Colonic mucosa (tissue), 4 donors: ENCODE data around the gene LRMDA. TPM values are rescaled to one million over a fixed set of nuclear protein-coding genes. Genes with fewer than 3 reads are reported as not detected.

Source experiments
- DNase-seq: peaks from one replicate; pipeline ENCODE4 v3.0.0-alpha.2; 2020
- H3K27ac ChIP-seq: fragments of 200-600 bp; one replicate; pipeline ENCODE4 v1.8.0; 2021
- H3K27me3 ChIP-seq: fragments of 200-600 bp; one replicate; pipeline ENCODE4 v1.8.0; 2021
- H3K36me3 ChIP-seq: fragments of 200-600 bp; one replicate; pipeline ENCODE4 v1.8.0; 2021
- H3K4me1 ChIP-seq: fragments of 200-600 bp; one replicate; pipeline ENCODE4 v1.8.0; 2021; ENCODE audit warnings: mild to moderate bottlenecking
- H3K4me3 ChIP-seq: fragments of 200-600 bp; one replicate; pipeline ENCODE4 v1.8.0; 2021
- H3K9ac ChIP-seq, 2 donors: one replicate each; pipeline ENCODE4 v1.7.0; 2013; ENCODE audit warnings: control low read depth in 2 of 2, low read depth in 2 of 2, low read length in 2 of 2
- H3K9me3 ChIP-seq: fragments of 200-600 bp; one replicate; pipeline ENCODE4 v1.8.0; 2021
- intact Hi-C: fragments of 100-400 bp; cut with DNase I; formaldehyde crosslinking; loops from one replicate; pipeline ENCODE4 v1.14.1; 2022
- total RNA-seq, 2 donors: library from RNA; stranded (reverse); fragmentation: NEBNext Ultra II Directional in 1 of 2; extraction: Animal tissue kit (Norgen Biotek cat#: 25700) in 1 of 2; gene quantifications; one replicate each; pipeline ENCODE4 v1.2.1, GENCODE V29; 2021
- TF ChIP-seq, protein P1 (sequence below): fragments of 200-600 bp; IDR thresholded peaks from one replicate; pipeline ENCODE4 v1.8.0; 2022; ENCODE audit warnings: antibody characterized with exemption, mild to moderate bottlenecking
- donor health status: healthy.
- donor health status: DM: no; HTN: no; CAD: no.
- donor health status: DM: no; HTN: no; CAD: no.

The LRMDA gene
- total RNA-seq, 2 donors from 2014 or later = 2.5 to 5.2 TPM

GRCh38 chr10:76037531-76038155, 606.2 kb downstream of the LRMDA start:
- DNase-seq = no peak
- no peaks in the 10 kb centered on the region for H3K9me3 ChIP-seq
- H3K27ac ChIP-seq = no peak overlapping the region
- intact Hi-C loops = loop anchor here (5.0 kb wide), 1 partner anchor 635 kb away; the partner anchor contains the start of gene ZNF503
- no peaks in the 10 kb centered on the region for H3K4me1 ChIP-seq
- no peak overlapping the region for H3K9ac ChIP-seq
- H3K27me3 ChIP-seq = no peaks in the 10 kb centered on the region
- H3K4me3 ChIP-seq = no peak overlapping the region
- no peaks in the 10 kb centered on the region for H3K36me3 ChIP-seq
- TF ChIP-seq, protein P1, sequence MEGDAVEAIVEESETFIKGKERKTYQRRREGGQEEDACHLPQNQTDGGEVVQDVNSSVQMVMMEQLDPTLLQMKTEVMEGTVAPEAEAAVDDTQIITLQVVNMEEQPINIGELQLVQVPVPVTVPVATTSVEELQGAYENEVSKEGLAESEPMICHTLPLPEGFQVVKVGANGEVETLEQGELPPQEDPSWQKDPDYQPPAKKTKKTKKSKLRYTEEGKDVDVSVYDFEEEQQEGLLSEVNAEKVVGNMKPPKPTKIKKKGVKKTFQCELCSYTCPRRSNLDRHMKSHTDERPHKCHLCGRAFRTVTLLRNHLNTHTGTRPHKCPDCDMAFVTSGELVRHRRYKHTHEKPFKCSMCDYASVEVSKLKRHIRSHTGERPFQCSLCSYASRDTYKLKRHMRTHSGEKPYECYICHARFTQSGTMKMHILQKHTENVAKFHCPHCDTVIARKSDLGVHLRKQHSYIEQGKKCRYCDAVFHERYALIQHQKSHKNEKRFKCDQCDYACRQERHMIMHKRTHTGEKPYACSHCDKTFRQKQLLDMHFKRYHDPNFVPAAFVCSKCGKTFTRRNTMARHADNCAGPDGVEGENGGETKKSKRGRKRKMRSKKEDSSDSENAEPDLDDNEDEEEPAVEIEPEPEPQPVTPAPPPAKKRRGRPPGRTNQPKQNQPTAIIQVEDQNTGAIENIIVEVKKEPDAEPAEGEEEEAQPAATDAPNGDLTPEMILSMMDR = no peak

DNA sequence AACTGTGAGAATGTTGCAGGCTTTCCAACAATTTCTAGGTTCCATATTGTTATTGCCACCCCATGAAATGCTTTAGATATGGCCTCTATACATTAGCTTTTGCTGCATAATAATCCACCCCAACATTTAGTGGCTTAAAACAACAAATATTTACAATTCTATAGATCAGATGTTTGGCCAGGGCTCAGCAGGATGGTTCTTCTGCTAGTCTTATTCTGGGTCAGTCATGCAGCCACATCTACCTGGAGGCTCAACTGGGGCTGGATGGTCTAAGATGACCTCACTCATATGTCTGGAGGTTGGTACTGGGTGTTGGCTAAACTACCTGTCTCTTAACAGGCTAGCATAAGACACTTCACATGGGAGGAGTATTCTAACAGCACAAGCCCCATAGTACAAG, 607.3 kb downstream of the LRMDA start:
- TF ChIP-seq, protein P1 = no peak
- Histone ChIP-seq H3K36me3 (no peaks in the 10 kb centered on the region), H3K27ac (no peak overlapping the region), H3K9me3 (no peaks in the 10 kb centered on the region), H3K9ac (no peak overlapping the region), H3K4me1 (no peaks in the 10 kb centered on the region), H3K27me3 (no peaks in the 10 kb centered on the region), H3K4me3 (no peak overlapping the region)
- intact Hi-C loops = loop anchor here (5.0 kb wide), 1 partner anchor 636 kb away; the partner anchor contains the start of gene ZNF503
- no peak for DNase-seq

- TF ChIP-seq, protein P1 = no peak
- H3K27me3 ChIP-seq = no peaks in the 10 kb centered on the region
- intact Hi-C loops = no loop called here
These were observed 608.8 kb downstream of the LRMDA start for GRCh38 chr10:76040107-76040829.

GRCh38 chr10:76040830-76041220, 609.4 kb downstream of the LRMDA start:
- no peak overlapping the region for H3K27ac ChIP-seq
- H3K4me1 ChIP-seq = no peaks in the 10 kb centered on the region
- TF ChIP-seq, protein P1 = no peak
- no peaks in the 10 kb centered on the region for H3K9me3 ChIP-seq
- DNase-seq = no peak
- no peak overlapping the region for H3K4me3 ChIP-seq
- H3K9ac ChIP-seq = no peak overlapping the region
- H3K36me3 ChIP-seq = no peaks in the 10 kb centered on the region
- intact Hi-C loops = no loop called here
- H3K27me3 ChIP-seq = no peaks in the 10 kb centered on the region

More at GRCh38 chr10:76040107-76040829, 608.8 kb downstream of the LRMDA start:
- no peak overlapping the region for H3K4me3 ChIP-seq
- no peak overlapping the region for H3K9ac ChIP-seq
- no peaks in the 10 kb centered on the region for H3K9me3 ChIP-seq
- no peak for DNase-seq
- no peaks in the 10 kb centered on the region for H3K4me1 ChIP-seq
- H3K27ac ChIP-seq = no peak overlapping the region
- H3K36me3 ChIP-seq = no peaks in the 10 kb centered on the region

DNA sequence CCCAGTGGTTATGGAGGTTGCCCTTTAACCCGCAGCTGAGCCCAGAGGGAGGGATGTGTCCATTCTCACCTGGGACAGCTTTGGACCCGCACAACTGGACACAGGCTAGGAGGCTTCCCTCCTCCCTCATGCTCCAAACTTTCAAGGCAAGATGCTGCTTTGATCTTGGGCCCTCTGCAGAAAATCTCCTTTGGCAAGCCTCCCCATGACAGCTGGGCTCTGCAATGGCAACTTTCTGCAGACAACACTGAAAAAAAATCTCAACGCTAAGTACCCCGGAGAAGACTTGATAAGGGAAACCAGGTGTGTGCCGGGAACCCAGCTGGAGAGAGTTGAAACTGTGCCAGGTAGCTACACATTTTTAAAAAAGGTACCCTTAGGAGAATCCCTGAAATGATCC, 610.1 kb downstream of the LRMDA start:
- intact Hi-C loops = no loop called here
- no peaks in the 10 kb centered on the region for H3K36me3 ChIP-seq
- H3K9ac ChIP-seq = no peak overlapping the region
- H3K9me3 ChIP-seq = no peaks in the 10 kb centered on the region
- no peaks in the 10 kb centered on the region for H3K4me1 ChIP-seq
- no peak overlapping the region for H3K4me3 ChIP-seq
- DNase-seq = no peak
- H3K27me3 ChIP-seq = no peaks in the 10 kb centered on the region
- TF ChIP-seq, protein P1 = no peak
- no peak overlapping the region for H3K27ac ChIP-seq
